Cardiac muscle cell (in vitro differentiated cells and primary cell): ENCODE measurements around the gene PRIM1. TPM values are rescaled to one million over a fixed set of nuclear protein-coding genes. Genes with fewer than 3 reads are reported as not detected.

Source experiments
- DNase-seq, 2 donors: peaks; one replicate each; pipeline versions ENCODE4 v3.0.0 to v3.0.0-alpha.2; 2010 to 2017; ENCODE audit warnings: low read depth in 1 of 2, low spot score in 1 of 2
- H3K27ac ChIP-seq: fragments of 200-600 bp; sonication (generic); 2 replicates; pipeline ENCODE4 v1.5.1; 2016
- H3K27me3 ChIP-seq: fragments of 200-600 bp; sonication (generic); 2 replicates; pipeline ENCODE4 v1.6.0; 2016; ENCODE audit warnings: control low read depth
- H3K36me3 ChIP-seq: fragments of 200-600 bp; sonication (generic); 2 replicates; pipeline ENCODE4 v1.5.1; 2016; ENCODE audit warnings: control low read depth
- H3K4me1 ChIP-seq: fragments of 200-600 bp; sonication (generic); 2 replicates; pipeline ENCODE4 v1.8.1; 2017; ENCODE audit warnings: low read depth, mild to moderate bottlenecking, mixed run types
- H3K4me3 ChIP-seq: fragments of 200-600 bp; sonication (generic); 2 replicates; pipeline ENCODE4 v1.5.1; 2016; ENCODE audit warnings: mild to moderate bottlenecking
- H3K9me3 ChIP-seq: fragments of 200-600 bp; sonication (generic); 2 replicates; pipeline ENCODE4 v1.5.1; 2017; ENCODE audit warnings: low read depth, mild to moderate bottlenecking, control low read depth
- polyA plus RNA-seq: library from polyadenylated mRNA; unstranded; fragments of >200 nt; fragmentation: Nextera tagmentation; extraction: Ambion mirVana; gene quantifications from 2 replicates; pipeline ENCODE4 v1.2.1, GENCODE V29; 2016
- total RNA-seq: library from RNA; depleted of rRNA; stranded (reverse); fragments of >200 nt; gene quantifications from 2 replicates; pipeline ENCODE4 v1.2.3, GENCODE V29; 2016
- TF ChIP-seq, protein P1 (sequence below): IDR thresholded peaks from 2 replicates; pipeline ENCODE4 v1.5.1; 2012; ENCODE audit warnings: low read depth, mild to moderate bottlenecking, low read length

The PRIM1 gene
- total and polyA plus RNA-seq, 2 experiments from 2014 or later = 6.0 to 15.4 TPM

DNA sequence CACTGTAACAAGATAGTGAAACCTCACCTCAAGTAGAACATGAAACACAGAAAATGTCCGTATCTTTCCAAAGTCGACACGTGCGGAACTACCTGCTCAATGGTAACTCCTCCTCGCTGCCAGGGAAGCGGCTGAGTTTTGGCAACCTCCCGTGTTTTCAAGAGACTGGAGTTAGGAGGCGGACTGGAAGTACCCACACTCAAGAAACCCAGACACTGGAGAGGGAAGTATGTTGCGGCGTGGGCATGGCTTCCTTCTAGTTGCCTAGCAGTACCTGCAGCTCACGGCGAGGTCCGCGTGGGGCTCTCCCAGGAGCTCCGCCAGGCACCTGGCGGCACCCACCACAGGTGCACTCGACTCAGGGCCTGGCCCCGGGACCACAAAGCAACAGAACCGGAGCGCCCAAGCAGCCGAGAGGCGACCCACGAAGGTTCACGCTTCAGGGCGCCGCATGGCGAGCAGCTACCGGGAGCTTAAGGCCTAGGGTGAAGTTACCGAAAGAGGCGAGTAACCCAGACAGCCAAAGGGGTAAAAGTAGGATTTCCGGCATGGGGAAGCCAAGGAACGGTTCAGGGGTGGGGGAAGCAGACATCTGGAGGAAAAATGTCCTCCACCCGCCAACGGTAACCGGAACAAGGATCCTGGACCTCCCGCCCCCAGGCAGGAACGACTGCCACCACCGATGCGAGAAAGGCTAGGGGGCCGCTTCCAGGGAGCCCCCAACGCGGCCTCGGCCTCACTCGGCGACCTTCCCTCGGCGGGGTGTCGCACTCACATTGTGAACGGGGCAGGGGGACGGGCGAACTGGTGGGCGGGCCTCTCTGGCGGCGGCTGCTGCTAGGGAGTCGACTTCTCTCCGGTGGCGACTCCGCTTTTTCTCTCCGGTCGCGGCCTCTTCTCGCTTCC is 64.6 kb downstream of the PRIM1 start:
- no peaks in the 10 kb centered on the region for H3K27me3 ChIP-seq
- H3K27ac ChIP-seq = peak overlapping the region; percentile 96
- no peaks in the 10 kb centered on the region for H3K36me3 ChIP-seq
- TF ChIP-seq, protein P1, sequence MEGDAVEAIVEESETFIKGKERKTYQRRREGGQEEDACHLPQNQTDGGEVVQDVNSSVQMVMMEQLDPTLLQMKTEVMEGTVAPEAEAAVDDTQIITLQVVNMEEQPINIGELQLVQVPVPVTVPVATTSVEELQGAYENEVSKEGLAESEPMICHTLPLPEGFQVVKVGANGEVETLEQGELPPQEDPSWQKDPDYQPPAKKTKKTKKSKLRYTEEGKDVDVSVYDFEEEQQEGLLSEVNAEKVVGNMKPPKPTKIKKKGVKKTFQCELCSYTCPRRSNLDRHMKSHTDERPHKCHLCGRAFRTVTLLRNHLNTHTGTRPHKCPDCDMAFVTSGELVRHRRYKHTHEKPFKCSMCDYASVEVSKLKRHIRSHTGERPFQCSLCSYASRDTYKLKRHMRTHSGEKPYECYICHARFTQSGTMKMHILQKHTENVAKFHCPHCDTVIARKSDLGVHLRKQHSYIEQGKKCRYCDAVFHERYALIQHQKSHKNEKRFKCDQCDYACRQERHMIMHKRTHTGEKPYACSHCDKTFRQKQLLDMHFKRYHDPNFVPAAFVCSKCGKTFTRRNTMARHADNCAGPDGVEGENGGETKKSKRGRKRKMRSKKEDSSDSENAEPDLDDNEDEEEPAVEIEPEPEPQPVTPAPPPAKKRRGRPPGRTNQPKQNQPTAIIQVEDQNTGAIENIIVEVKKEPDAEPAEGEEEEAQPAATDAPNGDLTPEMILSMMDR = no peak
- peaks cover 16% of the 10 kb centered on the region for H3K4me1 ChIP-seq
- H3K4me3 ChIP-seq = peak overlapping the region; percentile 81
- H3K9me3 ChIP-seq = no peaks in the 10 kb centered on the region
- peak; percentile 42 to 46 for DNase-seq

GRCh38 chr12:56684745-56685359 is 67.3 kb downstream of the PRIM1 start:
- no peaks in the 10 kb centered on the region for H3K36me3 ChIP-seq
- no peak for DNase-seq
- peaks cover 16% of the 10 kb centered on the region for H3K4me1 ChIP-seq
- no peaks in the 10 kb centered on the region for H3K27me3 ChIP-seq
- H3K4me3 ChIP-seq = no peak overlapping the region
- H3K9me3 ChIP-seq = no peaks in the 10 kb centered on the region
- TF ChIP-seq, protein P1 = no peak
- peak overlapping the region; percentile 10 for H3K27ac ChIP-seq

DNA sequence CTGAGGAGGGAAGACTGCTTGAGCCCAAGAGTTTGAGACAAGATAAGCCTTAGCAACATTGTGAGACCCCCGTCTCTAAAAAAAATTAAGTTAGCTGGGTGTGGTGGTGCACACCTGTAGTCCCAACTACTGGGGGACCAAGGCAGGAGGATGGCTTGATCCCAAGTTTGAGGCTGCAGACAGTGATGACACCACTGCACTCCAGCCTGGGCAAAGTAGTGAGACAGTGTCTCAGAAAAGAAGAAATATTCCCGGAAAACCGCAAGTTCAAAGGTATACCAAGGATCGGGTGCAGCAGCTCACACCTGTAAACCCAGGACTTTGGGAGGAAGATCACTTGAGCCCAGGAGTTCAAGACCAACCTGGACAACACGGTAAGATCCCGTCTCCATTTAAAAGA is 69.8 kb downstream of the PRIM1 start:
- no peaks in the 10 kb centered on the region for H3K27me3 ChIP-seq
- peaks cover 16% of the 10 kb centered on the region for H3K4me1 ChIP-seq
- no peaks in the 10 kb centered on the region for H3K9me3 ChIP-seq
- H3K36me3 ChIP-seq = peaks cover 5% of the 10 kb centered on the region
- no peak overlapping the region for H3K4me3 ChIP-seq
- DNase-seq = no peak
- TF ChIP-seq, protein P1 = no peak
- no peak overlapping the region for H3K27ac ChIP-seq

Other genes with a start within 250 kb of the PRIM1 start
- gene RBMS2, start 230.5 kb downstream of the PRIM1 start, total RNA-seq = 8.5 and 11.4 TPM in 2 replicates
- gene RBMS2, start 230.5 kb downstream of the PRIM1 start, polyA plus RNA-seq = 13.1 and 14.6 TPM in 2 replicates
- gene BAZ2A, start 122.0 kb downstream of the PRIM1 start, total RNA-seq = 72.4 and 153 TPM in 2 replicates
- 65.0 and 104 TPM in 2 replicates for gene BAZ2A, start 122.0 kb downstream of the PRIM1 start, polyA plus RNA-seq
- 1,322 and 1,661 TPM in 2 replicates for gene ATP5F1B, start 106.3 kb downstream of the PRIM1 start, total RNA-seq
- 3,161 and 3,964 TPM in 2 replicates for gene ATP5F1B, start 106.3 kb downstream of the PRIM1 start, polyA plus RNA-seq
- 59.9 and 82.2 TPM in 2 replicates for gene PTGES3, start 64.0 kb downstream of the PRIM1 start, total RNA-seq
- 210 and 262 TPM in 2 replicates for gene PTGES3, start 64.0 kb downstream of the PRIM1 start, polyA plus RNA-seq
- 916 and 1,196 TPM in 2 replicates for gene NACA, start 27.0 kb downstream of the PRIM1 start, total RNA-seq
- gene NACA, start 27.0 kb downstream of the PRIM1 start, polyA plus RNA-seq = 871 and 891 TPM in 2 replicates
- 0.53 and 1.9 TPM in 2 replicates for gene HSD17B6, start 11.0 kb upstream of the PRIM1 start, total RNA-seq
- 0.64 TPM in 1 of 2 replicates, not detected in the other for gene HSD17B6, start 11.0 kb upstream of the PRIM1 start, polyA plus RNA-seq
- 0.14 and 1.3 TPM in 2 replicates for gene SDR9C7, start 182.1 kb upstream of the PRIM1 start, total RNA-seq
- 0.07 and 1.2 TPM in 2 replicates for gene SDR9C7, start 182.1 kb upstream of the PRIM1 start, polyA plus RNA-seq
- 0.95 and 2.6 TPM in 2 replicates for gene RDH16, start 205.3 kb upstream of the PRIM1 start, total RNA-seq
- 0.92 and 1.1 TPM in 2 replicates for gene RDH16, start 205.3 kb upstream of the PRIM1 start, polyA plus RNA-seq